Measurements from ENCODE around the gene STIP1.
A peak's percentile ranks its signal among the peaks of the same experiment; 100 is the strongest.

The STIP1 gene

DNA sequence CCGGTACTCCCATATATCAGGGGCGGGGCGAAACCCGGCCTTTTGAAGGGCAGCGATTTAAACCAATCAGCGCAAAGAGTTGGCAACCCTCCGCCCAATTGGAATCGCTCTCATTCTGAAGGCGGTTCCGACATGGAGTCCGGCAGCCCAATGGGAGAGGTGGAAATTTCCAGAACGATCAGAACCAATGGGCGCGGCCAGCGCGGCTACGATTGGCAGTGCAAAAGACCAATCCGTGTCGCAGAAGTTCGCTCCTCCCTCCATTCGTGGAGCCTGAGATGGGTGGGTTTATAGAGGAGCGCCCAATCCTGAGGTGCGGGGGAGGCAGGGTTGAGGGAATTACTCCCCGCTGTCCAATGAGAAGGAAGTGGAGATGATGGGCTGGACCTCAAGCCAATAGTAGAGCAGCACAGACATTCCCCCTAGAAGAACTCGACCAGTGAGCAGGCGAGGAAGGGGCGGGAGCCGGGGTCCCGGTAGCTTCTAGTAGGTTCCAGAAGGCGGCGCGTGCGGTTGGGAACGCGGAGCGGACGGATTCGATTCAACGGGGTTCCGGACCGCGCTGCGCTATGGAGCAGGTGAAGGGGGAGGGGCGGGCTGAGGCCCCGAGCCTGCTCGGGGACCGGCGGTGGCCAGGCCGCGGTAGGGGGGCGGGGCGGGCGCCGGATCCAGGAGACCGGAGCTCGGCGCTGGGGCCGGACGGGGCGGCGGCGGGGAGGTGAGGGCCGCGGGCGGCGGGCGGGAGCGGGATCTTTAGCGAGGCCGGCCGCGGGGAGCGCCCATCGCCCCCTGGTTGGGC is at the start of gene STIP1:
STIP1 (plus strand) TSS at position 479 of the 799 bp plus-strand sequence; CDS start at position 570, 91 bp downstream.
- peak; percentile 99 for DNase-seq

DNA sequence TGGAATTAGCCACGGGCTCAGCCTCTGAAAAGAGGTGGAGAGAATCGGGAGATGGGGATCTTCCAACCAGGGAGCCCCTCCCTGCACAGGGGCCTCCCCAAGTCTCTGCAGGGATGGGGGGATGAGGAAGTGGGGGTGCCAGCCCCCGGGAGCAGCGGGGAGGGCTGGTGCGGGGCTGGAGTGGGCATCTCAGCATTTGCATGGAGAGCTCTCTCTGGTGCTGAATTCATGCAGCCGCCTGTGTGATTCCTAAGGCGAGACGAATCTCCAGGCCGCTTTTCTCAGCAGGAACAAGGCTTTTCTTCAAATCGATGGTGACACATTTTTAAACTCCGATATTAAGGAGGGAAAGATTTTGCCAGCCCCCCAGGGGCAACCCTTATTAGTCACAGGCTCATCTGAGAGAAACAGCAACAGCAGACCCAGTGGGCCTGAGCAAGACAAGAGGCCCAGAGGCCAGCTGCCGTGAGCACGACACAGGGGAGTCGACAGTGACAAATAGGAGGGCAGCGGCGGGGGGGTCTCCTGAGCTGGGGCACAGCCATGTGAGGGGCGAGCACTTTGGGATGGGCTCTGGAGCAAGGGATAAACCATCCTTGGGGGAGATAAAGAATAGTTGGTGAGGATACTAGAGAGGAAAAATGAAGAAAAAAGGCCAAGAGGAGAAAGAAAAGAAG is 49.1 kb upstream of the STIP1 start:
- DNase-seq = no peak

DNA sequence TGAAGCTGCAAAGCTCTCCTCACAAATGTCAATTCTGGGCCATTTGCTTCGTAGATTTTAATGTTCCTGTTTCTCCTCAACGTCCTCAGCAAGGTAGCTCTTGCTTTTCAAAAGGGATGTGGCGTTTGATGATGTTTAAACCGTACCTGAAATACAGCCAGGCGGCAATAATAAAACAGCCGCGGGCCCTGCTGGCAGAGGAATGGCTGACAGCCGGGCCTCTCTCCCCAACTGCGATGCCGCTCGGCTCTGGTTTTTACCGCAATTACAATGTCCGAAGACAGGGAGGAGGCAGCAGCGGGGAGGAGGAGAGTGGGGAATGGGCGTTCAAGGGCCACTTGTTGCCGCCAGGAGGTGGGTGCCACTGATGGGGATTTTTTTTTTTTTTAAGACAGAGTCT is 47.6 kb upstream of the STIP1 start:
- DNase-seq = no peak

DNA sequence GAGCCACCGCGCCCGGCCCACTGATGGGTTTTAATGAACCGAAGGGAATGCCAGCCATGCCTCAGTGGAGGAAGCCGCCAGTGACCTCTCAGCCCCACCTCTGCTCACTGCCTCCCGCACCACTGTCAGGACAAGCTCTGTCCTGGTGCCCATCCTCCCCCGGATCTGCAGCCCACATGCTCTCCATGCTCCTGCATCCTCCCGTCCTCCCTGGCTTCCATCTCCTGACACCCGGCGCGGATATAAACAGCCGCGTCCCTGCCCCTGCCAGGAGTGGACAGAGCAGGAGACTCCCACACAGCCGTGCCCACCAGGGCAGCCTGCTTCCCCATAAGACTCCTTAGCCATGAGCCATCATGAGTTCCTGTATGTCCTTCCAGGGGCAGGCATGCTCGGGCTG is 46.9 kb upstream of the STIP1 start:
- no peak for DNase-seq

DNA sequence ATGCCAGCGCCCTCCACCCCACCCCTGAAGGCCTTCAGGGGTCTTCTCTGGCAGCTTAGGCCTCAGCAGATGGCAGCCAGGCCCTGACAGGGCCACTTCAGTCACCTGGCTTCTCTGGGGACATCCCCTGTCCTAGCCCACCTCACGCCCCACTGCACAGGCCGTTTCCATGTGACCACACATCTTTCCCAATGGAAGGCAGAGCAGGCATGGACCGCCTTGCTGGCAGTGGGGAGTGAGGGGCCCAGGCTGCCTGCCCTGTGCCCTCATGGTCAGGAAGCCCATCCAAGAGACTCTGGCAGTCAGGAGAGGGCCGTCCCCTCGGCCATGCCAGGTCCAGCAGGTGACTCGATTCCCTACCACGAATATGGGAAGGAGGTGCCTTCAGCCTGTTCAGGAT is 45.9 kb upstream of the STIP1 start:
- no peak for DNase-seq

DNA sequence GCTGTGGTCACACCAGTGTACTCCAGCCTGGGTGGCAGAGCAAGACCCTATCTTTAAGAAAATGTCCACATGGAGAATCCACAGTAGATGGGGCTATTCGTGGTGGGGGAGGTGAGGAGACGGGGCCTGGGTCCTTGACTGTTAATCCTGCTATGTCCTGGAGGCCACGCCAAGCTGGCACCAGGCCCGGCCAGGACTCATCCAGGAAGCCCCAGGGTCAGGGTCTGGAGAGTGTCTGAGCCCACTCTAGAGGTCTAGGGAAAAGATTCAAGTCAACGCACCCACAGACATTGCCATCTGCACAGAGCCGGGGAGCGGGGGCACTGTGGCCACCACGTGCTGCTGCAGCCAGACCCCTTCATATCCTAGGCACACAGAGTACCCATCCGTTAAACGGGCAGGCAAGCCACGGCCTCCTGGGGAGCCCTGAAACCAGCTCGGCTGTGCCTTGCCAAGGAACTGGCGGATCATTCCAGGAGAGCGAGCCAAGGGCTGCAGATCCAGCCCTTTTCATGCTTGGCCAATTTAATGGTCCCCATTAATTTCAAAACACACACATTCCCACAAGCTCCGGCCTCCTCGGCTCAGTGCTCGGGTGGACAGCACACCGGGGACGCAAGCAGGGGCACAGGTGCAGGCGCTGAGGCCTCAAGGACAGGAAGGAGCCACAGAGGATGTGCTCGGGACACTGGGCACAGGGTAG is 44.7 kb upstream of the STIP1 start:
- DNase-seq = no peak

DNA sequence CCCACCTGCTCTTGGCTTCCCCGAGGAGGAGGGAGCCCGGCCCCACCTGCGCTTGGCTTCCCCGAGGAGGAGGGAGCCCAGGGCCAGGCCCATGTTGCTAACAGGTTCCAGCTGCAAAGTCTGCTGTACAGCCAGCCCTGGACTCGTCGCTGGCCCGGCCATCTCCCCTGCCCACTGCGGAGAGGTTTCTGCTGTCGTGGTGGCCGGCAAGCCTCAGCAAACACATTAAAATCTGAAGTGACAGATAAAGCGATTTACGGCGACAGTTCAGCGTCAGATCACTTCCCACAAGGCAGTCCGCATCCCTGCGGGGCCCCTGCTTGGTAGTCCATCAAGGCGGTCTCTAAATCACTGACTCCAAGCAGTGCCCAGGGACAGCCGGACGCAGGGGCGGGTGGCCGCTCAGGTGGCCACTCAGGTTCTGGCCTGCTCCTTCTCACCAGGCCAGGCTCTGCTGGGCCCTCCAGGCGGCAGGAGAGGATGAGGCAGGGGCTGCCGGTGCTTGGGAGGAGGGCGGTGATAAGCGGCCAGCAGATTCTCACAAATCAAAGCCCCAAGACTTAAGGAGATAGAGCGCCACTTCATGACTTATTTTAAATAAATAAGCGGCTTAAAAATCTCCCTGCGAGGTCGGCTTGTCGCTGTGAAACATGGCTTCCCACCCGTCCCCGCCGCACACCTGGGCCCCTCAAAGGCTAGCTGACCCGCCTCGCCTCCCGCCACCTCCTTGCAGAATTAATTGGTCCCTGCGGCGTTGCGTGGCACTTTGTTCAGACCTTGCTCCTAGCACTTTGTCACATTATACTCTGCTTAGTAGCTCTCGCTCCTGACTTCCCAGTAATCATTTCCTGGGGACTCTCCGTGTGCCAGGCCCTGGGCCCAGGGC is 41.1 kb upstream of the STIP1 start:
- DNase-seq = no peak

DNA sequence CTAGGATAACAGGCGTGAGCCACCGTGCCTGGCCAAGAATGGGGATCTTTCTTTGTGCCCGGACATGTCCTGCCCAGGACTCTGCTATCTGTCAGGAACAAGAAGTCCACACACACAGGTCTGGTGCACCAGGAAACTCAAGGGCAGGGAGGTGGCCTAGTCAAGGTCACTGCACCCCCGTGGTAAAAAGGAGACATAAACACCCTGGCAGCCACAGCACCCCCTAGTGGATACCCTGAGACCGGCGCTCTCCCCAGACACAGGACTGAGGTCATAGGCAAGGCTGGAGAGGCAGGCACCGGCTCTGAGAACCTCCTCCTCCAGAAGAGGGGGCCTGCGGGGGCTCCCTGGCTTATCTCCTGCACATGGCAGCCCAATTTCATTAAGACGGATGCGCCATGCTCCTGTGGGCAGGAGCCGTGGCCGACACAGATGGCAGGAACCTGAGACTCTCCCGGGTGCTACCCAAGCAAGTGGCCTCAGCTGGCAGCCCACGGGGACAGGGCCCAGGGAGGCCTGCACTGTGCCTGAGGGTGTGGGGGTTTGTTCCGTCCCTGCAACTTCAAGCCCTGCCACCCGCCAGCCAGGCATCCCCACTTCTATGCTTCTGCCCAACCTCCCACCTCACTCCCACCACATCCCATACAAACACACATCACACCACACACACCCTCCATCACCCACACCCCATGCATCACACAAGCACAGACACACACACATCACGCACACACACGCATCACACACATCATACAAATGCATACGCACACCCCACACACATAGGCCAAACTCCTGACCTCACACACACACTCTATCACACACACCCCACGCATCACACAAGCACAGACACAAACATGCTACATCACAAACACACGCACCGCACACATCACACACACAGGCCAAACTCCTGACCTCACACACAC is 39.7 kb upstream of the STIP1 start:
- DNase-seq = no peak

DNA sequence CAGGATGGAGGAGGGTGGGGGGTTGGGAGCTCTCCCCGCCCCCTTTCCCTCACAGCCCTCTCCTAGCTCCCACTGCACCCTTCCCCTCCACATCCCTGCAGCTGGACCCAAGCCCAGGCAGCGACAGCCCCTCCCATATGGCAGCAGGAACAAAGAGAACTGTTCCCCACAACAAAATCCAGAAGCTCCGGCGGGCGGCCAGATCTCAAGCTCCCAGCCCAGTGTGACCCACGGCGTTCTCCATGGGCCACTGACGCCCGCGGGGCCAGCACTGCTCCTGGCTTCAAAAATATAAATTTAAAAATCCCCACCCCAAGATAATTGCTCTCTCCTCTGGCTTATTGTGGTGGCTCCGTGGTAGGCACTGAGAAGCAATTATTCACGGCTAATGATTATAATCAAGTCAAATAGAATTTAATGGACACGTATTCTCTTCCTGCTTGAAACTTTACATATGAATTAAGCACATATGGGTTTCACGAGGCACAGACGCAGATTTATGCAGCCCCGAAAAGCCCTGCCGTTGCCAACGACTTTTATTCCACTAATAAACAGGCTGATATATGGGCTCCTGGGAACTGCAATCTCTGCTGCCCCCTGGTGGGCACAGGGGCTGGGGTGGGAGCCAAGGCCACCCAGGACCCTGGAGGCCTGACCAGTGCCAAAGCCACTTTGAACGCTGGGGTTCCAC is 37.6 kb upstream of the STIP1 start:
- peak; percentile 91 for DNase-seq

DNA sequence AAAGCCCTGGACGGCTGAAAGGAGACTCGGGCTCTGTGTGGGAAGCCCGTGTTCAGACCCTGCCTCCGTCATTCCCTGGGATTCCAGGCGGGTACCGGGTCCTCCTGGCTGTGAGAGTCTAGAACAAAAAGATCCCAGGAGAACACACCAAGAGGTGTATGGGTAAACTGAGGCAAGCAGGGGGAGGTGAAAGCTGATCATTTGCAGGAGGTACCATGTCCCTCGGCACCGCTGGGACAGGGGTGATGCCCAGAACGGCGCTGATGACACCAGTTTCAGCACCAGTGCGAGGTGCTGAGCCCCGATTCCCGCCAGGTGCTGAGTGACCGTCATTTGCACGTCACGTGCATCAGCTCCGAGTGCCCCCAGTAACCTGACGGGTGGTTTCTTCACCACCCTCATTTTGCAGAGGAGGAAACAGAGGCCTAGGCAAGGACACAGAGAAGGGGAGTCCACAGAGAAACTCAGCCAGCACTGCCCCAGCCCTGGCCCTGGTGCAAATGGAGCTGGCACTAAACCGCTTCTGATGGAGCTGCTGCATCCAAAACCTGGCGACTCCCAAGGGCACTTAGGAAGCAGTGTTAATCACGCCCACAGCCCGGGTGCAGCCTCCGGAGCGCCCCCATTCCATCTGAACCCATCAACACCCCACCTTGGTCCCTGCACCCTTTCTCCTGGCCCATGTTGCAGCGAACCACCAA is 36.9 kb upstream of the STIP1 start:
- no peak for DNase-seq

DNA sequence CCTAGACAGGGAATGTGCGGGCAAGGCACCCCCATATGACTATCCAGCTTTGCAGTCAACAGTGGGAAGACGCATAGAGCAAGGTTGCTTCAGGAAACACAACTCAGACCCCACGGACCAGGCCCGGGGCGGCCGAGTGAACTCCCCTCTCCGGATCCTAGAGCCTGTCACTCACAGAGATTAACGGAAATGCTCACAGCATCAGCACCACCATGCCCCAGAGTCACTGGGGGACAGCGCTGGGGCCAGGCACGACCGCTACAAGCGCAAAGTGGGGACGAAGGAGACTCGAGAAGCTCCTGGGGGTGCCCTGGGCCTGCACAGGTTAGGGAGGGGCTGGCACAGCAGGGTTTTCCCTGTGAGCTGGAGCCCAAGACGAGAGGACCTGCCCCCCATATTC is 35.9 kb upstream of the STIP1 start:
- no peak for DNase-seq

DNA sequence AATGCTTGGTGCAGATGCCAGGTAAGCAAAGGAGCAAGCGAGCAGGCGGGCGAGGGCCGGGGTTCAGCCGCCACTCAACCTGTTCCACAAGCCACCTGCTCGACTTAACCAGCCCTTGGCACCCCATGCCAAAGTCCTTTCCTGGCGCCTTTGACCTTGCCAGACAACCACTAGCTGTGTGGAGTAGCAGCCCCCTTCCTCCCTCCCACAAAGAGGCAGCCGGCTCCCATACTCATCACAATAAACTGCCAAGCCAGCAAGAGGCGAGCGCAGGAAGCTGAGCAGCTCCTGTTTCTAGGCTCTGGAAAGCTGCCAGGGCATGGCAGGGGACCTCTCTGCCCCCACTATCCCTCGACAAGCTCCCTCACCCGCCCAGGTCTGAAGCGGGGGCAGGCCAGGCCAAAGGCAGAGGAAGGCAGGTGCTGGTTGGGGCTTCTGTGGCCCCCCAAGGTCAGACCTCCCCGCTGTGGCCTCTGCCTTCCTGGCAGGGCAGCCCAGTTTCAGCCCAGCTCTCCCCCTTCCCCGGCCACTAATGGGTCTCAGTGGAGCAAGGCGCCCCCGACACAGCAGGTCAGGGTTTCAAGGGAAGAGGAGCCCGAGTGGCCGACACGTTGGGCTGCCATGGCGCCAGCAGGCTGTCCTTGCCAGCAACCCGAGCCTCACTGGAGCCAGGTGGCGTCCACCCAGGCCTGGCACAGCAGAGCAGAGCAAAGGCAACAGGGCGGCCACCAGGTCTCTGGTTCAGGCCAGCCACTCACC is 35.3 kb upstream of the STIP1 start:
- DNase-seq = no peak

DNA sequence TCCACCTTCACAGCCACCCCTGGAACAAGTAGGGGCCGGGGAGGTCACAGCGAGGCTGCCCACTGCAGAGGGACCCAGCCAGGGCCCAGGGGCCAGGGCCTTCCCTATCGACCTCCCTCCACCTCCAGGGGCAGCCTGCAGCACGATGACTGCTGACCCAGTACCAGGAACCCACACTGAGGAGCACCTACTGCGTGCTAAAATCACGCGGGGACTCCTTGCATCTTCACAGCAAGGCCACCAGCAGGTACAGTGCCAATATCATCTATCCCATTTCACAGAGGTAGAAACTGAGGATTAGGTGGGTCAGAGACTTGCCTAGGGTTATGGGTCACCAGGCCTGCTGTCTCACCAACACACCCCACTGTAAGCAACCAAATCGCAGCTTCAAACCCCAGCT is 34.6 kb upstream of the STIP1 start:
- no peak for DNase-seq

DNA sequence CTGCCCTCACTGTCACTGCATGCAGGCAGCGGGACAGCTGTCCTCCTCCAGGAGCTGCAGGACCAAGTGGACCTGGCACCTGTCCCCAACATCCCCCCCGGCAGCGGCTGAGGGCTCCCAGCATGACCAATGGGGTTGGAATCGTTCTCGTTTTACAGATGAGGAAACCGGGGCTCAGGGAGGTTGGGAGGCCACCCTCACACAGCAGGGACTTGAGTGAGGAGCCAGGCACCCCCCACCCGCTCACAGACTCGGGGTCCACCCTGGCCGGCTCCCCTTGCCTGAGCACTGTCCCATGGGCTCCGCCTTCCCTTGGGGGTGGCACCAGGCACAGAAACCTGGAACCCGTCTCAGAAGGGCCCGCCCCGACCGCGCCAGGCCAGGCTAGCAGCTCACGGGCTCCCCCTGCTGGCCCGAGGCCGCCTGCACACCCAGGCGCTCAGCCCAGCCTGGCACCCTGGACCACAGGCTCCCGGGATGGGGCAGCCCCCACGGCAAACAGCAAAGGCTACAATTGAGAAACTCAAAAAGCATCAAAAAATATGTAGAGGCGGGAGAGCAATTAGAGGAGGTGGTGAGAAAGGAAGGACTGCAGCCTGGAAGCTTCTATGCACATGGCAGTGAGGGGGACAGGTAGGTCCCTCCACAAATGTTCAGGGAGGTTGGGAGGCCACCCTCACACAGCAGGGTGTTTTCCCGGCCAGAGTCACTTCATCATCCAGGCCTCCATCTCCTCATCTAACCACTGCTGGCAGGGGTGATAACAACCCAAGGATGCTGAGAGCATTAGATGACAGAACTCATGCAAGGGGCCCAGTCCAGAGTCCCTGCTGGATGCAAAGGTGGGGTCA is 32.9 kb upstream of the STIP1 start:
- peak; percentile 87 for DNase-seq

DNA sequence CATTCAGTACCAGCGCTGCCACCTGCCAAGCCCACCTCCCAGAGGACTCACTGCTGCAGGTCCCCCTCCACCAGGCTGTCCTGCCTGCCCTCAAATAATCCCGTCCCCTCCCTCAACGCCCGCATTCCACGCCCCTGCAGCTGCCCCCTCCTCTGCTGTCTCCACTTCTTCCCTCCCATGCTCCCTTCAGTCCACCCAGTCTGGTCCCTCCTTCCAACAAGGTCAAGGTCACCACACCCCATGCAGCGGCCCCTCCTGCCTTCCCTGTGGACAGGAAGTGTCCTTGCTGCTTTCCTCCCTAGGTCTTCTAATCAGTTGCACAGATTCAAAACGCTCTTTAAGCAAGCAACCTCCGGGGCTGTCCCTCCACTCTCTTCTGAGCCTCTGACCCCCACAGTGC is 32.2 kb upstream of the STIP1 start:
- no peak for DNase-seq

DNA sequence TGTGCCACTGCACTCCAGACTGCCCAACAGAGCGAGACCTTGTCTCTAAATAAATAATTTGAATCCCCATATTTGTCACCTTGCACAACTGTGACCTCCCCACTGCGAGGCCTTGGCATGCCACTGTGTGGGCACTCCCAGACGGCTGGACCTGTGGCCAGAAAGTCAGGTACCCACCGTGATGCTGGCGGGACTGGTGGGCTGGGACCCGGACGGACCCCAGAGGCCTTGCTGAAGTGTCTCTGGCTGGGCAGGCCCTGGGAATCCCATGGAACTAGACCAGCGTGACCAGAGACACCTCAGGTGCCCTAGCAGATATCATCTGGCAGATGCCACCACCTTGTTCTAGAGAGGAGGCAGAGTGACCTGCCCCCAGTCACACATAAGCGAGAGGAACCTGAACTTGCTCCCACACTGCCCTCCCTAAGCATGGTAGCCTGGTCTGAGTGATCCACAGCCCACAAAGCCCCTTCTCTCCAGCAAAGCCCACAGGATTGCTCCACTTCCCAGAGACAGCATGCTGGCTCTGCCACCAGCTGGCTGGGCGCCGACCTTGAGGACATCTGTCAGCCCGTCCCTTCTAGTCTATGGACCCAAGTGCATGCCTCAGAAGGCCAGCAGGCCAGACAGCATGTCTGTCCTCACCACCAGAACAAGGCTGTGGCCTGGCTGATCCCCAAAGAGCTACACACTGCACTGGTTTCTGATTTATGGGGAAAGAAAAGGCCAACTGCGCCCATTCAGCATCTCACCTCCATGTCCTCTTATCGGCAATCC is 29.5 kb upstream of the STIP1 start:
- no peak for DNase-seq

DNA sequence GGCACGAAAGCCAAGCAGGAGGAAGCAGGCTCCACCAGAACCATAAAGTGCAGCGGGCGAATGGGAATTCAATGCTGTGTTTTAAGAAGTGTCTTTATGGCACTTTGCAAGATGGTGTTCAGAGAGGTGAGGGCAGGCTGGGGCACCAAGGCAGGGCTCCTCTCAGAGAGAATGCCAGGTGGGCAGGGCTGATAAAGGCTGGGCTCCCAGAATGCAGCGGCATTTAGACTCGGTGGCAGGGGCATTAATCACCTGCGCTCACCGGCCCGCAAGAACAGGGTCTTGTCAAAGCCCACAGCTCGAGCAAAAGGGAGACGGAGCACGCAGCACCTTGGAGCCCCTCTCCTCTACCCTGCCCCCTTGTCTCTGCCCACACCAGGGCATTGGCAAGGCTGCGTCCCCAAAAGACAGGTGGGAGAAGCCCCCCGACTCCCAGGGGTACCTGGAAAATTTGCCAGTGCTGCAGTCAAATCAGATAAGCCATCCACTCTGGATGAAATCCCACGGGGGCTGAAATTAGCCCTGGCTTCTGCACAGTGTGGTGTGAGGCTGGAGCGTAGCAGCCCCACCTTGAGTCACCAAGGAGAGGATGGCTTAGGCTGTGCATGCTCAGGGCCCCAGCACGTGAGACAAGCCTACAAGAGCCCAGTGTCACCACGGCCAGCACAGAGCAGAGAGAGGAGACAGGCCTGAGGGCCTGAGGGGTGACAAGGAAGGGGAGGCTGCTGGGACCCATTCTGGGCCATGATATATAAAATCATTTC is 28.2 kb upstream of the STIP1 start:
- DNase-seq = no peak
